CD4-positive, alpha-beta T cell treated with Interleukin-17A for 1 hour (primary cell): Measurements from ENCODE around the gene CLSTN2.

Experiments
- DNase-seq: peaks from one replicate; pipeline ENCODE4 v3.0.0-alpha.2; 2020

CLSTN2 gene

GRCh38 chr3:139944256-139944910 is 9.4 kb downstream of the CLSTN2 start:
- no peak for DNase-seq

DNA sequence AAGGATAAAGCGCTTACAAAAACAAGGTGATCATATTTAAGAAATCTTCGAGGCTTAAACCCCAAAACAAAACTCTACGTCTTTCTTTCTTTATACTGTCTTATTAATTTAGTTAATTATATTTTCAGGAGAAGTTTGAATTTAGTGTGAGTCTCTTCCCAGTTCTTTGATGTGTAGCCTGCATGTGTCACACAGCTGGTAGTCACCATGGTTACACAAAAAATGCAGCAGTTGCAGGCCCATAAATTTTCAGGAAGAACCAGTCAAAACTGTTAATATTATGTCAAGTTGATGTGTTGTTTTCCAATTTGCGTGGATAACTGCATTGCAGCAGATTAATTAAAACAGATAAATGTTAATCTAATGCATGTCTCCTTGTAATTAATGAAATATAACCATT is 10.4 kb downstream of the CLSTN2 start:
- DNase-seq, result no peak

DNA sequence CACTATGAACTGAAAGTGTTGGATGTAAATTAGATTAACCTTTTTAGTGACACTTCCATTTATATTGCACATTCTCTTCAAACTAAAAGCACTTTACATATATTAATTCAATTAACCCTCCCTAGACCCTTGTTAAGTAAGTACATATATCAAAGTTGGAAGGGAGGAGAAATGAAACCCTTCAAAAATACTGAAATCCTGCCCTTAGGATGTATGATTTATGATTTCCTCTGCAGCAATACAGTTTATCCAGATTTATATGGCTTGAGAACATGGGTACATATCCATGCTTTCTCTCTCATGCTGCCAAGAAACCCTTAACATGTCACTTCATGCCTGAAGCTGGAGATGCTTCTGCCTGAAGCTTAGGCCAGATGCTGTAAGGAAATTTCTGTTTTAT is 11.0 kb downstream of the CLSTN2 start:
- DNase-seq, result no peak

- no peak for DNase-seq
Observed at GRCh38 chr3:139948467-139948866, 13.5 kb downstream of the CLSTN2 start.

- no peak for DNase-seq
Observed at GRCh38 chr3:139948898-139949297, 13.9 kb downstream of the CLSTN2 start.

DNA sequence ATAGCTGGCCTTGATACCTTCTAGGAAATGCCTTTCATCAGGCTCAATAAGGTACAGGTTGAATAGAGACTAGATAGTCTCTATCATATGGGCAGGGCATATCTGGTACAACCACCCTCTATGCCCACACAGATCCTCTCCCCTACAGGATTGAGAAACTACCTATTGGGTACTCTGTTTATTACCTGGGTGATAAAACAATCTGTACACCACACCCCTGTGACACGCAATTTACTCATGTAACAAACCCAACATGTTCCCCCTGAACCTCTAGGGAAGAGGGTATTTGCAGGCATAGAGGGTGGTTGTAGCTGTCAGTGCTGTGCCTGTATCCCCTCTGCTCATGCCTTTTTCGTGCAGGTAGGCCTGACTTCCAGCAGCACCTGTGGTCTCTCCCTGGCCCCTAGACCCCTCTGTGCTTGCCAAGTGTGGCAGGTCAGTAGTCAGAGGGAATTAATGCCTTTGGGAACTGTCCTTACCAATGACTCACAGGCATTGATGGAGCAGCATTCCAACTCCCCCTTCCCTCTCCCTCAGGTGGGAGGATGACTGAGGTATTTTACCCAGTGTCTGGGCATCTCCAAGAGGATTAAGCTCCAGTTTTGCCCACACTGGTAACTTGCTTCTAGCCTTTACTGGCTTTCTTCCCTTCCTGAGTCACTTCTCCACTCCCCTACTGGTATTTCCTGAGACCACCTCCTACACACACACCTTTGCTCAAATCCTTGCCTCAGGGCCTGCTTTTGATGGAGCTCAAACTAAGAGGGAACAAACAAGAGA is 18.3 kb downstream of the CLSTN2 start:
- DNase-seq, result no peak

DNA sequence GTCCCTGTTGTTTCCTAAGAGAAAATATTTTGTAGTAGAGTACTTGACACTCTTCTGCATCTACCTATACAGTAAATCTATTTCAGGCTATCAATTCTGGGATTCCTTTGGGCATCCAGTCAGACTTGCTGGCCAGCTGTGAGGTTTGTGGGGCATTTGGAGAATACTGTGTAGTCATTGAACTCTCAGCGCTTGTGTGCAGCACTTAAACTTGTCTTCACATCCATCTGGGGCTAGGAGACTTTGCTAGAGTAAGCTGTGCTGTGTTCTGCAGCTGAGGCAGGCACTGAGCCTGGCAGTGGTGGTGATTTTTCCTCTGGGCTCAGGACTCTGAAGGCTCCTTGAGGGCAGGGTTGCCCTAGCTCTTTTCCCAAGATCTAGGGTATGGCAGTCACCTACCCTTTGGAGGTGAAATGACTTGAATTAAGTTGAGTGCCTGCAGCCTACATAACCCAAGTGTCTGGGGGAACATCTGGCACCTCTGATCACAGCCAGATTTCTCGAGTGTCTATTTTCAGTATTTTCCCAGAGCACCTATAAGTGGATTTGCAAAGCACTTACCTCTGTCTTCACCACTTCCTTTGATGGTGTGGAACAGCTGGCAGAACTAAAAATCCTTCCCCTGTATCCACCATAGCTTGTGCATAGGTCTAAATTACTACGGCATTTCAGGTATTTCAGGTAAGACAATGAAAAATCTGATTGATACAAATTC is 19.3 kb downstream of the CLSTN2 start:
- no peak for DNase-seq

GRCh38 chr3:139957844-139958243 is 22.9 kb downstream of the CLSTN2 start:
- DNase-seq, result no peak

DNA sequence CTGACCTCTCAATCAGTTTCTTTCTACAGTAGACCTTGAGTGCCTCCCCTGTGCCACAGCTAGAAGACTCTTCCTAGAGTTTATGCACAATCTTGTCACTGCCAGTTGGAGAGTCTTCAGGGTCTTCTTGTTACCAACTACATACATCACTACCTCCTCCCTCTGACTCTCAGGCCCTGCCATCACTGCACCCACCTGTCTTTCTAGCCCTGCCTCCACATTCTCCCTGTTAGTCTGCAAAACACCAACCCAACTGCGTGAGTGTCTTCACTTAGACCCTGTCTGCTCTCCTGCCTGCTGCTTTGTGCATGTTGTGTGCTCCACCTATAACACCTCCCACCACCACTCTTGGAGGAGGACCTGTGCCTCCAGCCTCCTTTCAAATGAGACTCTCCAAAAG is 34.4 kb downstream of the CLSTN2 start:
- no peak for DNase-seq

DNA sequence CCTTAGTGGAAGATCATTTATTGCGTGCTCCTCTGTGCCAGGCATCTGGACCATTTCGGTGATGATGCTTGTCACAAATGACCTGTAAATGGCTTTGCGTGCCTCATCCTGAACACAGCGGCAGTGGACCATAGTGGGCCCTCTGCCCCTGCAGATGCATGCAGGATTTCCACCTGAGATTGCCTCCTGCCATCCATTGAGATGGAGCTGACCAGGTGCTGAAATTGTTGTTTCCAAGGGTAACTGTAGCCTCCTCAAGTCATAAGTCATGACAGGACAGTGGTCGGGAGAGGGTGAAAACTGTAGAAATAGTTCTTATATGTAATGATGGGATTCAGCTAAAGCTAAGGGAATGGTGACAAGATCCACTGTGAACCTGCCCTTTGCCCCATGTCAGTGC is 35.5 kb downstream of the CLSTN2 start:
- DNase-seq, result no peak

- no peak for DNase-seq
Observed at GRCh38 chr3:139974809-139975425, 39.9 kb downstream of the CLSTN2 start.

GRCh38 chr3:139975594-139976365 is 40.8 kb downstream of the CLSTN2 start:
- DNase-seq, result no peak

- DNase-seq, result no peak
Observed at GRCh38 chr3:139978966-139979365, 44.0 kb downstream of the CLSTN2 start.

- no peak for DNase-seq
Observed at GRCh38 chr3:139979991-139980390, 45.0 kb downstream of the CLSTN2 start.

DNA sequence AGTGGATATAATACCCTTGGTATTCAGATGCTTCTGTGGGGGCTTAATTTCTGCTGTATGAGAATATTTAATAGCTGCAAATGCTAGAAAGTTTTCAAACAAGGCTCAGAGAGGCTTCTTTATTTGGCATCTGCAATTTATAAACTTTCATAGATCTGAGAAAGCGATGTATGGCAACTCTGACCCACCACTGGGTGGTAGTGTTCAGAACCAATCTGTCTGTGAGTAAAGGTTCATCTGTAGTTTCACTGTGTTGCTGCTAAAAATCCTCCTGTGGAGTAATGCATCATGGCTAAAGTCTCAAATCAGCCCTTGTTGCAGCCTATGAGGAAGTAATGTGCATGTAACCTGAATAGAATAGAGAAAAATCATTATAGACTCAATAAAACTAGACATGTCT is 47.4 kb downstream of the CLSTN2 start:
- no peak for DNase-seq

GRCh38 chr3:139985576-139985975 is 50.6 kb downstream of the CLSTN2 start:
- DNase-seq, result no peak

GRCh38 chr3:139987908-139988307 is 52.9 kb downstream of the CLSTN2 start:
- DNase-seq, result no peak

GRCh38 chr3:139988472-139989156 is 53.6 kb downstream of the CLSTN2 start:
- no peak for DNase-seq

DNA sequence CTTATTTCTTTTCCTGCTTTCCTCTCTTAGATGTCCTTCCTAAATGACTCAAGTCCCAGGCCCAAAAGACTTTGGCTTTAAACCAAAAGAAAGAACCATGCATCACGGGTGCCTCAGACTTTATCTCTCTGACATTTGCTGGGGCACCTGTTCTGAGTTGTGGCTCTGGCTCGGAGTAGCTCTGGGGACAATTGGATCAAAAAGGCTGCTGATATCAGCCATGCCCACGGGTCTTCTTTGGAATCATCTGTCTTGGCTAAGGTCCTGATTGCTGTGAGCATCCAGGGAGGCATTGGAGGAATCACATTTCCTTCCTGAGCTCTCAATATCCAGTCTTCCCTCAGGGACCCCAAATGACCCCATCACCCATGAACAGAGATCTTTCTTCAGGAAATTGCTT is 59.9 kb downstream of the CLSTN2 start:
- no peak for DNase-seq

GRCh38 chr3:140004271-140004670 is 69.3 kb downstream of the CLSTN2 start:
- no peak for DNase-seq

DNA sequence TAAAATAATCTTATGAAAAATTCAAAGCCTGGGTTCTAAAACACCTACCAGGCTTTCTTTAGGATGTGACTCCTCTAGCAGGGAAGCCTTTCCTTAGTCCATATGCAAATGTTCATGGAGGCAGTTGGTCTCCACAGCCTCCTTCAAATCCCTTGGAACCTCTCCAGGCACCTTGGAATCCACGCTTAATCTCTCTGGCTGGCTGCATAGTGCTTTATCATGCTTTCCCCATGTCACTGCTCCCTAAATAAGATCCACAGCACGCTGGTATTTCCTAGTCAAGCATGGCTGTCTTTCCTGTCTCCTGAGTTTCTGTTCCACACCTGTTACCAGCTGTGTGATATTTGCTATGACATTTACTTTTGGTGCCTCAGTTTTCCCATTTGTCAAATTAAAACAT is 71.3 kb downstream of the CLSTN2 start:
- no peak for DNase-seq

DNA sequence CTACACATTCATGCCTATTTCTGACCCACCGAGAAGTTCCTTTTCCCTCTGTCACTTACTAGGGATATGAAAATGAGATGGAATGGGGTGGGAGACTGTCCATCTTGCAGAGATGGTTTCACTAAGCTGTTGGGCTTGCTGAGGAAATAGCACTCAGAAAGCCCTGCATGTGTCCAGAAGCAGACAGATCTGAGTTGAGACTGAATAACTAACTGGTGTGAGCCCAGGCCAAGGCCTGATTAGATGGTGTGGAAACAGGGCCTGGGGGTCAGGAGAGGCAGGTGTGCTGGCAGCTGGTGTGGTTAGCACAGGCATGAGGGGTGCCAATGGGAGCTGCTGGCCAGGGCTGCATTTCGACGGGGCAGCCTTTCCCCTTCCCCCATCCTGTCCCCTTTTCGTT is 72.1 kb downstream of the CLSTN2 start:
- DNase-seq, result no peak
